Measurements from ENCODE around the gene AZGP1. TPM values are rescaled to one million over a fixed set of nuclear protein-coding genes. Genes with fewer than 3 reads are reported as not detected.

Gene AZGP1
- total and polyA plus RNA-seq, 2 of the 13 experiments (the other 11 are each of a cell fraction or from before 2014, with no cell fraction given), result 93.8 to 229 TPM

GRCh38 chr7:99997545-99998137 lies 21.8 kb upstream of the AZGP1 start (continued):
- TF ChIP-seq MTERF4 (CRISPR knock-in tag; IDR thresholded peaks at IDR 0.05) (no peak), GABPA (IDR thresholded peaks at IDR 0.05; ENCODE audit: low read depth, low read length) (peak; percentile 71), GABPA (CRISPR knock-in tag; IDR thresholded peaks at IDR 0.05; ENCODE audit: low read depth) (peak; percentile 93), MEIS1 (CRISPR knock-in tag; IDR thresholded peaks at IDR 0.05; ENCODE audit: borderline replicate concordance) (no peak), ZMAT5 (CRISPR knock-in tag; IDR thresholded peaks at IDR 0.05; ENCODE audit: borderline replicate concordance, low read depth) (no peak), ZNF18 (CRISPR knock-in tag; IDR thresholded peaks at IDR 0.05; ENCODE audit: insufficient replicate concordance) (peak; percentile 76), ZBTB43 (CRISPR knock-in tag; conservative IDR thresholded peaks at IDR 0.05) (0 out of 2 replicates have a peak, but pooled peaks have one; percentile 33), PITX1 (CRISPR knock-in tag; IDR thresholded peaks at IDR 0.05) (peak; percentile 80), TBX2 (CRISPR knock-in tag; IDR thresholded peaks at IDR 0.05; ENCODE audit: borderline replicate concordance) (peak; percentile 93; the same call in 1 of the 2 replicates), NR2C2 (CRISPR knock-in tag; IDR thresholded peaks at IDR 0.05; ENCODE audit: borderline replicate concordance) (peak; percentile 68; the same call in 1 of the 2 replicates), MIER2 (CRISPR knock-in tag; IDR thresholded peaks at IDR 0.05) (0 out of 2 replicates have a peak, but pooled peaks have one; percentile 10), HNRNPL (IDR thresholded peaks at IDR 0.05; ENCODE audit: low read depth, low read length) (peak; percentile 81), ZNF256 (CRISPR knock-in tag; conservative IDR thresholded peaks at IDR 0.05) (peak; percentile 75; the same call in 1 of the 2 replicates), PLRG1 (conservative IDR thresholded peaks at IDR 0.05) (no peak), HNF4G (IDR thresholded peaks at IDR 0.05; ENCODE audit: borderline replicate concordance, low read depth, low read length) (peak; percentile 30; the same call in 1 of the 2 replicates), HNF4G (CRISPR knock-in tag; IDR thresholded peaks at IDR 0.05; ENCODE audit: borderline replicate concordance, low read depth) (no peak; the same call in 1 of the 2 replicates), ZNF225 (CRISPR knock-in tag; IDR thresholded peaks at IDR 0.05) (peak; percentile 72; the same call in 1 of the 2 replicates), POGZ (CRISPR knock-in tag; IDR thresholded peaks at IDR 0.05) (peak; percentile 68), SNAPC2 (CRISPR knock-in tag; IDR thresholded peaks at IDR 0.05) (no peak), ZNF446 (CRISPR knock-in tag; IDR thresholded peaks at IDR 0.05) (no peak), POLR2A (IDR thresholded peaks at IDR 0.05; ENCODE audit: insufficient read depth in 1 of 2, low read depth in 2 of 2, low read length in 2 of 2) (peak; percentile 80), ZNF790 (CRISPR knock-in tag; IDR thresholded peaks at IDR 0.05; ENCODE audit: borderline replicate concordance) (no peak), MED1 (CRISPR knock-in tag; IDR thresholded peaks at IDR 0.05) (peak; percentile 86), ZFY (CRISPR knock-in tag; IDR thresholded peaks at IDR 0.05) (peak; percentile 87), ZBTB37 (CRISPR knock-in tag; IDR thresholded peaks at IDR 0.05) (peak; percentile 41; the same call in 1 of the 2 replicates), TAF1 (CRISPR knock-in tag; IDR thresholded peaks at IDR 0.05) (peak; percentile 90), FOXA3 (CRISPR knock-in tag; IDR thresholded peaks at IDR 0.05) (peak; percentile 76)

Measured in HepG2 (cell line).